LNCAP (cell line): ENCODE data around the gene INTS1.

Source experiments
- TF ChIP-seq, protein P1 (sequence below): fragments of 450-650 bp; IDR thresholded peaks from 2 replicates; pipeline ENCODE4 v1.5.1; 2017; ENCODE audit warnings: mild to moderate bottlenecking

The INTS1 gene

DNA sequence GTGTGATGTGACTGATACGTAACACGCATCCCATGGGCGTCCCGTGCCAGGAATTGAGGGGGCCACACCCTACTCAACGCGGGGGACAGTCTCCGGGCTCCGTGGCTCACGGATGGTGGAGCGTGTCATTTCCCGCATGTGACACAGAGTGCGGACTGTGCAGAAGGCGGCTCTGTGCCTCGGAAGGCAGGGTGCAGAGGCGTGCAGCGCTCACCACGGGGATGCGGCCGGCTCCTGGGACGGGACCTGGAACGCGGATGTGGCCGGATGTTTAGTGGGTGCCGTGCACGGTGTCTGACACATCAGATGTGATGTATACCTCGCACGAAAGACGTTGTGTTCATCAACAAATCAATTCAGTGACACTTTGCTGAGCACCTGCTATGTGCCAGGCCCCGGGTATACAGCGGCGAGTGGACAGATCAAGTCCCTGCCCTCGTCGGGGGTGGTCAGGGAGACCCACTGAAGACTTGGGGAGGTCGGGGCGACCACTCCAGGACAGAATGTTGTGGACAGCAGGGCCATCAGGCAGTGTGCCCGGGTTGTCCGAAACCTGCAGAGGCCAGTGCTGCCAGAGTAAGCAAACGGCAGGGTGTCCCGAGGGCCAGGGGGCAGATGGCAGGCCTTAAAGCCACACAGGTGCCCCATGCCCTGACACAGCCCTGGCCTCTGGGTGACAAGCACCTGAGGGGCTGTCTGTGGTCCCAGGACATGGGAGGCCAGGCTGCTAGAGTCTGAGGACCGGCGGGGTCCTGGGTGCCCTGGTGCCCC lies 83.0 kb downstream of the INTS1 start:
- TF ChIP-seq, protein P1, sequence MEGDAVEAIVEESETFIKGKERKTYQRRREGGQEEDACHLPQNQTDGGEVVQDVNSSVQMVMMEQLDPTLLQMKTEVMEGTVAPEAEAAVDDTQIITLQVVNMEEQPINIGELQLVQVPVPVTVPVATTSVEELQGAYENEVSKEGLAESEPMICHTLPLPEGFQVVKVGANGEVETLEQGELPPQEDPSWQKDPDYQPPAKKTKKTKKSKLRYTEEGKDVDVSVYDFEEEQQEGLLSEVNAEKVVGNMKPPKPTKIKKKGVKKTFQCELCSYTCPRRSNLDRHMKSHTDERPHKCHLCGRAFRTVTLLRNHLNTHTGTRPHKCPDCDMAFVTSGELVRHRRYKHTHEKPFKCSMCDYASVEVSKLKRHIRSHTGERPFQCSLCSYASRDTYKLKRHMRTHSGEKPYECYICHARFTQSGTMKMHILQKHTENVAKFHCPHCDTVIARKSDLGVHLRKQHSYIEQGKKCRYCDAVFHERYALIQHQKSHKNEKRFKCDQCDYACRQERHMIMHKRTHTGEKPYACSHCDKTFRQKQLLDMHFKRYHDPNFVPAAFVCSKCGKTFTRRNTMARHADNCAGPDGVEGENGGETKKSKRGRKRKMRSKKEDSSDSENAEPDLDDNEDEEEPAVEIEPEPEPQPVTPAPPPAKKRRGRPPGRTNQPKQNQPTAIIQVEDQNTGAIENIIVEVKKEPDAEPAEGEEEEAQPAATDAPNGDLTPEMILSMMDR, result no peak
